Astrocyte (in vitro differentiated cells and primary cell): ENCODE results near the gene MPO. TPM values are rescaled to one million over a fixed set of nuclear protein-coding genes. Genes with fewer than 3 reads are reported as not detected.

ENCODE experiments used
- DNase-seq: peaks from one replicate; pipeline ENCODE4 v3.0.0-alpha.2; 2010; ENCODE audit warnings: low read depth
- FAIRE-seq: peaks from 2 replicates; lab custom pipeline; 2011; peaks lifted over from hg19 to GRCh38; lab: Jason Lieb, UNC
- H2AFZ ChIP-seq: 2 replicates; pipeline ENCODE4 v1.6.0; 2012; ENCODE audit warnings: low read depth, low read length, inconsistent platforms
- H3K27ac ChIP-seq: 2 replicates; pipeline ENCODE4 v1.5.1; 2011; ENCODE audit warnings: low read depth, low read length, inconsistent platforms
- H3K27me3 ChIP-seq: 2 replicates; pipeline ENCODE4 v1.6.0; 2011; ENCODE audit warnings: low read length, inconsistent platforms; ENCODE audit not compliant: insufficient read depth
- H3K36me3 ChIP-seq: 2 replicates; pipeline ENCODE4 v1.5.1; 2011; ENCODE audit warnings: low read length, inconsistent platforms; ENCODE audit not compliant: insufficient read depth
- H3K4me1 ChIP-seq: 2 replicates; pipeline ENCODE4 v1.5.1; 2011; ENCODE audit warnings: low read length, inconsistent platforms; ENCODE audit not compliant: insufficient read depth
- H3K4me2 ChIP-seq: 2 replicates; pipeline ENCODE4 v1.6.0; 2012; ENCODE audit warnings: low read length, inconsistent platforms
- H3K4me3 ChIP-seq: 2 replicates; pipeline ENCODE4 v1.5.1; 2011; ENCODE audit warnings: low read depth, mild to moderate bottlenecking, low read length, inconsistent platforms; ENCODE audit not compliant: insufficient read depth
- H3K79me2 ChIP-seq: 2 replicates; pipeline ENCODE4 v1.6.0; 2012; ENCODE audit warnings: mild to moderate bottlenecking, low read length, inconsistent platforms; ENCODE audit not compliant: insufficient read depth
- H3K9ac ChIP-seq: 2 replicates; pipeline ENCODE4 v1.6.0; 2012; ENCODE audit warnings: mild to moderate bottlenecking, low read length, inconsistent platforms
- H3K9me3 ChIP-seq: 2 replicates; pipeline ENCODE4 v1.5.1; 2012; ENCODE audit warnings: low read depth, mild to moderate bottlenecking, low read length, inconsistent platforms; ENCODE audit not compliant: insufficient read depth
- H4K20me1 ChIP-seq: 2 replicates; pipeline ENCODE4 v1.6.0; 2012; ENCODE audit warnings: low read length, inconsistent platforms; ENCODE audit not compliant: insufficient read depth
- H3K27ac Mint-ChIP-seq: one replicate; pipeline ENCODE4 v1.8.0; 2021; ENCODE audit warnings: mild to moderate bottlenecking, mixed read lengths; ENCODE audit not compliant: unreplicated experiment
- H3K27me3 Mint-ChIP-seq: one replicate; pipeline ENCODE4 v1.8.0; 2021; ENCODE audit warnings: low read depth, mixed read lengths; ENCODE audit not compliant: unreplicated experiment
- H3K36me3 Mint-ChIP-seq: one replicate; pipeline ENCODE4 v1.8.0; 2021; ENCODE audit warnings: low read depth, mixed read lengths; ENCODE audit not compliant: unreplicated experiment
- H3K4me1 Mint-ChIP-seq: one replicate; pipeline ENCODE4 v1.8.0; 2021; ENCODE audit warnings: low read depth, mixed read lengths; ENCODE audit not compliant: unreplicated experiment
- H3K4me3 Mint-ChIP-seq: one replicate; pipeline ENCODE4 v1.8.0; 2021; ENCODE audit warnings: mild to moderate bottlenecking, moderate library complexity, mixed read lengths; ENCODE audit not compliant: unreplicated experiment
- H3K9me3 Mint-ChIP-seq: one replicate; pipeline ENCODE4 v1.8.0; 2021; ENCODE audit warnings: mild to moderate bottlenecking, mixed read lengths; ENCODE audit not compliant: unreplicated experiment
- EZH2 ChIP-seq: IDR thresholded peaks from 2 replicates; pipeline ENCODE4 v1.6.1; 2012; ENCODE audit warnings: mild to moderate bottlenecking, low read length, inconsistent platforms; ENCODE audit not compliant: insufficient read depth
- total RNA-seq: library from RNA; stranded (reverse); gene quantifications from 2 replicates; pipeline ENCODE4 v1.2.1, GENCODE V29; 2021
- TF ChIP-seq, protein P1 (sequence below): IDR thresholded peaks from 2 replicates; pipeline ENCODE4 v1.5.1; 2011; ENCODE audit warnings: low read depth, mild to moderate bottlenecking, inconsistent platforms, low read length, moderate library complexity; ENCODE audit not compliant: insufficient read depth

The MPO gene
- total RNA-seq, 1 donor from 2014 or later = not detected

GRCh38 chr17:58277802-58278595, 2.7 kb downstream of the MPO start:
- Histone ChIP-seq H3K9ac (no peak overlapping the region), H3K27ac (no peak overlapping the region), H3K4me3 (no peak overlapping the region), H3K27me3 (peaks cover 13% of the 10 kb centered on the region), H2AFZ (no peak overlapping the region), H3K9me3 (no peaks in the 10 kb centered on the region), H3K36me3 (no peaks in the 10 kb centered on the region), H3K4me1 (no peaks in the 10 kb centered on the region), H3K79me2 (no peaks in the 10 kb centered on the region), H3K4me2 (no peak overlapping the region), H4K20me1 (no peaks in the 10 kb centered on the region)
- Mint-ChIP-seq H3K4me3 (no peak overlapping the region), H3K36me3 (no peaks in the 10 kb centered on the region), H3K9me3 (no peaks in the 10 kb centered on the region), H3K27me3 (peaks cover 42% of the 10 kb centered on the region), H3K4me1 (no peaks in the 10 kb centered on the region), H3K27ac (no peak overlapping the region)
- FAIRE-seq (no peak), DNase-seq (no peak)
- no peak for TF ChIP-seq EZH2
- TF ChIP-seq, protein P1, sequence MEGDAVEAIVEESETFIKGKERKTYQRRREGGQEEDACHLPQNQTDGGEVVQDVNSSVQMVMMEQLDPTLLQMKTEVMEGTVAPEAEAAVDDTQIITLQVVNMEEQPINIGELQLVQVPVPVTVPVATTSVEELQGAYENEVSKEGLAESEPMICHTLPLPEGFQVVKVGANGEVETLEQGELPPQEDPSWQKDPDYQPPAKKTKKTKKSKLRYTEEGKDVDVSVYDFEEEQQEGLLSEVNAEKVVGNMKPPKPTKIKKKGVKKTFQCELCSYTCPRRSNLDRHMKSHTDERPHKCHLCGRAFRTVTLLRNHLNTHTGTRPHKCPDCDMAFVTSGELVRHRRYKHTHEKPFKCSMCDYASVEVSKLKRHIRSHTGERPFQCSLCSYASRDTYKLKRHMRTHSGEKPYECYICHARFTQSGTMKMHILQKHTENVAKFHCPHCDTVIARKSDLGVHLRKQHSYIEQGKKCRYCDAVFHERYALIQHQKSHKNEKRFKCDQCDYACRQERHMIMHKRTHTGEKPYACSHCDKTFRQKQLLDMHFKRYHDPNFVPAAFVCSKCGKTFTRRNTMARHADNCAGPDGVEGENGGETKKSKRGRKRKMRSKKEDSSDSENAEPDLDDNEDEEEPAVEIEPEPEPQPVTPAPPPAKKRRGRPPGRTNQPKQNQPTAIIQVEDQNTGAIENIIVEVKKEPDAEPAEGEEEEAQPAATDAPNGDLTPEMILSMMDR = no peak

DNA sequence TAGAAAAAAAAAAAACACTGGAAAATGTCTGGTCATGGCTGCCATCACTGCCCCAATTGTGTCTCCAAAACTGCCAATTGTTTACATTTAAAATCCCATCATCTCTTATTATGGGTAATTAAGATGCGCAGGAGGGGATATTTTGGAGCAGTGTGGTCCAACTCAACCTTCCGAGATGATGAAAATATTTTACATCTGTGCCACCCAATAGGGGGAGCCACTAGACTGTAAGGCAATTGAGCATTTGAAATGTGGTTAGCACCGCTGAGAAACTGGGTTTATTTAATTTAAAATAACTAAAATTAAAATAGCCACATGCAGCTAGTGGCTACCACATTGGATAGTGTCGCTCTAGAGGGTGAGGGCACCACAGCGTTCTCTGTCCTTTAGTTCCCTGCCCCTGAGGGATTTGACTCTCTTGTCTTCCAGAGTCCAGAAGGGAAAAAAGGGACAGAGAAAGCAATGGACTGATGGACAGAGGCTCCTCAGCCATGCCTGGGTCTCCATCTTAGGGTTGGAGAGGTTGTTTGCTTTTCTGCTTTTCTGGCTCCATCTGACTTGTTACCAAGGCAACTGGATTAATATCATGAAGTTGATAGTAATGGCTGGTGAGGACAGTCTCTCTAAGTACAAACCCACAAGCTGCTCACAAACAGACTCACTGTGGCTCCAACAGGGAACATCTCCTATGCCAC, 3.5 kb downstream of the MPO start:
- Mint-ChIP-seq H3K27me3 (peaks cover 48% of the 10 kb centered on the region), H3K4me3 (no peak overlapping the region), H3K27ac (no peak overlapping the region), H3K9me3 (no peaks in the 10 kb centered on the region), H3K36me3 (no peaks in the 10 kb centered on the region), H3K4me1 (no peaks in the 10 kb centered on the region)
- no peak for TF ChIP-seq EZH2
- TF ChIP-seq, protein P1 = peak; percentile 30
- Histone ChIP-seq H4K20me1 (no peaks in the 10 kb centered on the region), H3K36me3 (no peaks in the 10 kb centered on the region), H3K79me2 (no peaks in the 10 kb centered on the region), H3K27ac (no peak overlapping the region), H3K9ac (no peak overlapping the region), H2AFZ (no peak overlapping the region), H3K27me3 (peaks cover 13% of the 10 kb centered on the region), H3K4me3 (no peak overlapping the region), H3K9me3 (no peaks in the 10 kb centered on the region), H3K4me1 (no peaks in the 10 kb centered on the region), H3K4me2 (no peak overlapping the region)
- DNase-seq = no peak
- FAIRE-seq = no peak
